K562 (cell line): ENCODE measurements around the gene PLD1. TPM values are rescaled to one million over a fixed set of nuclear protein-coding genes. Genes with fewer than 3 reads are reported as not detected.

ENCODE experiments used
- ATAC-seq: fragments of 200-7000 bp; cut with Tn5 transposase; 3 replicates; pipeline ENCODE4 v1.9.1; 2020; ENCODE audit warnings: moderate library complexity
- BruUV-seq: library from RNA; stranded (reverse); fragments of 400-500 nt; replicated peaks from 2 replicates; lab custom pipeline; 2021; lab: Mats Ljungman, UMichigan
- CTCF ChIA-PET: fragments of 300-600 bp; formaldehyde crosslinking; extraction: SDS; loops from one replicate; lab custom pipeline; 2021; ENCODE audit warnings: low intra/inter-chr PET ratio; lab: Yijun Ruan, JAX
- POLR2A ChIA-PET: fragments of 300-600, 350-650 bp; sonication (Branson Sonifier 250); formaldehyde crosslinking; extraction: SDS; loops from one replicate; lab custom pipeline; 2021; ENCODE audit warnings: antibody characterized with exemption, inconsistent platforms; lab: Yijun Ruan, JAX
- DNase-seq, 4 experiments: peaks; one replicate each; pipeline versions ENCODE4 v3.0.0 to v3.0.0-alpha.2; 2011 to 2018; ENCODE audit warnings: low spot score in 3 of 4, mixed read lengths in 3 of 4; ENCODE audit errors: extremely low read depth in 1 of 4
- FAIRE-seq: peaks from 2 replicates; lab custom pipeline; 2011; peaks lifted over from hg19 to GRCh38; lab: Jason Lieb, UNC
- H2AFZ ChIP-seq: 2 replicates; pipeline ENCODE4 v1.6.0; 2011; ENCODE audit warnings: low read depth, low read length, control low read depth, inconsistent platforms
- H3K27ac ChIP-seq: fragments of 200-600 bp; 3 replicates; pipeline ENCODE4 v1.8.0; 2011; ENCODE audit warnings: low read depth, mild to moderate bottlenecking, control low read depth, inconsistent platforms, low read length, moderate library complexity, mixed read lengths; ENCODE audit errors: extremely low read depth
- H3K27me3 ChIP-seq, 2 experiments: fragments of 300-600 bp in 1 of 2; 2 replicates in 1 of 2; 3 replicates in 1 of 2; pipeline versions ENCODE4 v1.6.0 to v1.8.0; 2011; ENCODE audit warnings: inconsistent platforms in 2 of 2, low read length in 2 of 2, mild to moderate bottlenecking in 1 of 2, mixed read lengths in 1 of 2, moderate library complexity in 1 of 2; ENCODE audit not compliant: control insufficient read depth in 2 of 2, insufficient read depth in 2 of 2
- H3K36me3 ChIP-seq: fragments of 300-600 bp; 3 replicates; pipeline ENCODE4 v1.8.0; 2011; ENCODE audit warnings: mild to moderate bottlenecking, low read length, inconsistent platforms; ENCODE audit not compliant: control insufficient read depth, insufficient read depth
- H3K4me1 ChIP-seq, 2 experiments: fragments of 200-600 bp in 1 of 2; replicated peaks in 1 of 2; 2 replicates in 1 of 2; 3 replicates in 1 of 2; pipeline versions ENCODE4 v1.5.1 to v1.8.0; 2011; ENCODE audit warnings: inconsistent platforms in 2 of 2, low read length in 2 of 2, mild to moderate bottlenecking in 1 of 2, mixed read lengths in 1 of 2, moderate library complexity in 1 of 2; ENCODE audit not compliant: control insufficient read depth in 2 of 2, insufficient read depth in 2 of 2
- H3K4me2 ChIP-seq: 2 replicates; pipeline ENCODE4 v1.6.1; 2011; ENCODE audit warnings: low read length, control low read depth, inconsistent platforms, mixed read lengths; ENCODE audit not compliant: insufficient read depth
- H3K4me3 ChIP-seq: fragments of 200-600 bp; sonication (generic), shearing (Covaris generic); 2 replicates; pipeline ENCODE4 v1.5.1; 2016; ENCODE audit warnings: control low read depth, inconsistent platforms
- H3K79me2 ChIP-seq: fragments of 200-600 bp; 3 replicates; pipeline ENCODE4 v1.8.0; 2011; ENCODE audit warnings: low read length, inconsistent platforms; ENCODE audit not compliant: control insufficient read depth, insufficient read depth
- H3K9ac ChIP-seq, 2 experiments: 2 replicates each; pipeline versions ENCODE4 v1.6.0 to v1.6.1; 2011; ENCODE audit warnings: low read depth in 2 of 2, low read length in 2 of 2, control low read depth in 1 of 2, inconsistent platforms in 1 of 2, mild to moderate bottlenecking in 1 of 2, mixed read lengths in 1 of 2; ENCODE audit not compliant: insufficient read depth in 1 of 2
- H3K9me1 ChIP-seq: one replicate; pipeline ENCODE4 v1.6.0; 2011; ENCODE audit warnings: inconsistent platforms, mild to moderate bottlenecking, low read length, moderate library complexity; ENCODE audit not compliant: control insufficient read depth, insufficient read depth
- H3K9me3 ChIP-seq: replicated peaks from 2 replicates; pipeline ENCODE4 v1.5.1; 2011; ENCODE audit warnings: low read depth, low read length, inconsistent platforms; ENCODE audit not compliant: control insufficient read depth, insufficient read depth
- H4K20me1 ChIP-seq: replicated peaks from 2 replicates; pipeline ENCODE4 v1.6.1; 2011; ENCODE audit warnings: low read length, inconsistent platforms, mixed read lengths; ENCODE audit not compliant: control insufficient read depth, insufficient read depth
- DMBX1 ChIP-seq: fragments of 250-450 bp; sonication (Bioruptor Pico); IDR thresholded peaks from 2 replicates; pipeline ENCODE4 v1.8.0; 2022; ENCODE audit warnings: inconsistent platforms, mild to moderate bottlenecking, moderate library complexity, borderline replicate concordance
- EP300 ChIP-seq: IDR thresholded peaks from 2 replicates; pipeline ENCODE4 v1.6.1; 2012; ENCODE audit warnings: low read length, improper control_type of control experiment
- FOXM1 ChIP-seq, 2 experiments: fragments of 450-650 bp in 1 of 2; sonication (generic) in 1 of 2; formaldehyde crosslinking in 1 of 2; IDR thresholded peaks; 2 replicates each; pipeline versions ENCODE4 v1.6.1 to v1.9.0; 2017 to 2022; ENCODE audit warnings: low read depth in 2 of 2, mild to moderate bottlenecking in 2 of 2, missing genetic modification reagents in 1 of 2, moderate library complexity in 1 of 2
- KLF13 ChIP-seq: fragments of 450-650 bp; IDR thresholded peaks from 2 replicates; pipeline ENCODE4 v1.6.1; 2016; ENCODE audit warnings: missing genetic modification characterization, low read depth, mild to moderate bottlenecking, missing compliant biosample characterization, moderate library complexity, borderline replicate concordance
- KLF16 ChIP-seq: IDR thresholded peaks from 2 replicates; pipeline ENCODE4 v1.6.1; 2016; ENCODE audit warnings: antibody characterized with exemption
- MTA3 ChIP-seq: fragments of 450-650 bp; formaldehyde crosslinking; IDR thresholded peaks from 2 replicates; pipeline ENCODE4 v1.6.1; 2017; ENCODE audit warnings: mild to moderate bottlenecking, borderline replicate concordance
- RBBP5 ChIP-seq: fragments of 200-600 bp; sonication (generic); IDR thresholded peaks from 2 replicates; pipeline ENCODE4 v1.6.1; 2012; ENCODE audit warnings: borderline replicate concordance, mild to moderate bottlenecking, low read length, control low read depth, inconsistent platforms; ENCODE audit not compliant: insufficient read depth, poor library complexity, severe bottlenecking
- ZNF140 ChIP-seq: fragments of 250-450 bp; sonication (Bioruptor Pico); IDR thresholded peaks from 2 replicates; pipeline ENCODE4 v1.8.0; 2021; ENCODE audit warnings: moderate library complexity, mild to moderate bottlenecking, inconsistent platforms
- ZNF507 ChIP-seq: conservative IDR thresholded peaks from 2 replicates; pipeline ENCODE4 v1.6.1; 2017; ENCODE audit warnings: missing genetic modification characterization, missing compliant biosample characterization
- ZNF586 ChIP-seq: fragments of 450-650 bp; formaldehyde crosslinking; conservative IDR thresholded peaks from 2 replicates; pipeline ENCODE4 v1.4.0; 2020; ENCODE audit warnings: mild to moderate bottlenecking, moderate library complexity
- ZNF695 ChIP-seq: fragments of 450-650 bp; formaldehyde crosslinking; IDR thresholded peaks from 2 replicates; pipeline ENCODE4 v1.4.0; 2020; ENCODE audit warnings: mild to moderate bottlenecking, moderate library complexity
- ZSCAN32 ChIP-seq: fragments of 450-650 bp; formaldehyde crosslinking; IDR thresholded peaks from 2 replicates; pipeline ENCODE4 v1.4.0; 2020; ENCODE audit warnings: mild to moderate bottlenecking, moderate library complexity
- WGBS: fragments of 100-300 bp; shearing (Covaris generic); methylation state at CpG from one replicate; pipeline ENCODE4 v1.1.6; 2016; ENCODE audit warnings: low coverage, mixed read lengths; ENCODE audit not compliant: insufficient coverage; ENCODE audit errors: missing lambda C conversion rate; 5-methylcytosine and 5-hydroxymethylcytosine counted together
- in situ Hi-C: fragments of 300-500 bp; cut with MboI; formaldehyde crosslinking; loops from 4 replicates; pipeline ENCODE4 v1.15.0; 2018; ENCODE audit warnings: inconsistent platforms, mixed read lengths
- intact Hi-C: fragments of 100-400 bp; cut with micrococcal nuclease; formaldehyde crosslinking; loops from 2 replicates; pipeline ENCODE4 v1.14.2; 2022
- polyA plus RNA-seq, 8 experiments: library from polyadenylated mRNA; depleted of rRNA in 4 of 8; stranded (reverse) in 5 of 8; unstranded in 3 of 8; fragments of >200 nt; fragmentation: Nextera tagmentation in 2 of 8; fragmentation: Illumina TruSeq in 1 of 8; extraction: Ambion mirVana in 2 of 8; extraction: Trizol in 1 of 8; gene quantifications; 2 replicates each; pipeline versions ENCODE4 v1.2.1 to v1.2.3, GENCODE V29; 2011 to 2014; ENCODE audit warnings: inconsistent platforms in 1 of 8, missing spikeins in 1 of 8
- total RNA-seq, 7 experiments: library from RNA; depleted of rRNA in 6 of 7; stranded (reverse); fragments of >200 nt in 6 of 7; fragmentation: Illumina TruSeq in 2 of 7; extraction: Trizol in 2 of 7; gene quantifications; 2 replicates each; pipeline versions ENCODE4 v1.2.1 to v1.2.3, GENCODE V29; 2011 to 2021; ENCODE audit warnings: low replicate concordance in 1 of 7

Gene PLD1
- total and polyA plus RNA-seq, 9 of the 15 experiments (the other 6 are each of a cell fraction or from before 2014, with no cell fraction given), result 8.4 to 26.1 (median 18.6) TPM

DNA sequence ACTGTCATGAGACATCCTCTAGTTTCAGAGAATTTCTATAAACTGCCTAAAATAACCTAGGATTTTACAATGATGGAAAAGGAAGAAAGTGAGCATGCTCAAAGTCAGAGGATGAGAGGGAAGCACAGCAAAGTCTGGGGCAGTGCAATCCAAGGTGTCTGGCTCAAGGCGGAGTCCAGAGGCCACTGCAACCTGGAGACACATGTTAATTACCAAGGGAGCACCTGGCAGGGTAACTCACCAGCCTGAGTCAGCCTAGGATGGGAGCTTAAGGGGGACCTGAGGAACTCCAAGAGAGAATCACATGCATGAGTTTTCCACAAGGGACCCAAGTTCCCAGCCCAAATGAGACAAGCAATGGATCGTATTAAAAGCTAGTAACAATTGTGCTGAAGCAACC, 49.8 kb downstream of the PLD1 start:
- WGBS, result 76% methylated on average over 2 of the region's 2 CpGs
- Histone ChIP-seq H3K36me3 (no peaks in the 10 kb centered on the region), H3K79me2 (no peaks in the 10 kb centered on the region), H3K9ac (no peak overlapping the region), H2AFZ (no peak overlapping the region), H3K9me1 (no peaks in the 10 kb centered on the region), H3K9me3 (no peaks in the 10 kb centered on the region), H3K27me3 (no peaks in the 10 kb centered on the region), H3K4me1 (peaks cover 0 to 2% of the 10 kb centered on the region in 2 experiments; a peak in 1 of 5 replicates), H3K27ac (no peak overlapping the region), H3K4me3 (no peak overlapping the region), H4K20me1 (no peaks in the 10 kb centered on the region), H3K4me2 (no peak overlapping the region)
- no peak for ATAC-seq
- intact Hi-C loops, result no loop called here
- no TSS peak for BruUV-seq
- no peak for FAIRE-seq
- TF ChIP-seq DMBX1 (no peak), KLF13 (tag) (no peak), ZNF507 (tag) (no peak), ZNF140 (CRISPR knock-in tag) (no peak), RBBP5 (no peak), EP300 (no peak), FOXM1 (IDR thresholded peaks at IDR 0.05; ENCODE audit: low read depth) (no peak), FOXM1 (CRISPR knock-in tag; IDR thresholded peaks at IDR 0.05; ENCODE audit: low read depth) (no peak), ZNF586 (CRISPR knock-in tag) (no peak), KLF16 (no peak), MTA3 (no peak), ZNF695 (CRISPR knock-in tag) (no peak), ZSCAN32 (CRISPR knock-in tag) (no peak)
- no peak for DNase-seq
- in situ Hi-C loops, result no loop called here
- ChIA-PET CTCF (no interaction called here), POLR2A (interaction anchor here (0.9 to 1.0 kb wide), 2 partner anchors 11 kb away, joined by 3 to 4 read pairs; no protein-coding TSS in a partner anchor)
